ENCODE data around the gene IDH2.

Gene IDH2

GRCh38 chr15:90080818-90081393, 21.4 kb downstream of the IDH2 start (continued):
- no peak for TF ChIP-seq PATZ1 (CRISPR knock-in tag; IDR thresholded peaks at IDR 0.05; ENCODE audit: borderline replicate concordance)
- TF ChIP-seq ZFP3 (CRISPR knock-in tag; IDR thresholded peaks at IDR 0.05), result no peak

DNA sequence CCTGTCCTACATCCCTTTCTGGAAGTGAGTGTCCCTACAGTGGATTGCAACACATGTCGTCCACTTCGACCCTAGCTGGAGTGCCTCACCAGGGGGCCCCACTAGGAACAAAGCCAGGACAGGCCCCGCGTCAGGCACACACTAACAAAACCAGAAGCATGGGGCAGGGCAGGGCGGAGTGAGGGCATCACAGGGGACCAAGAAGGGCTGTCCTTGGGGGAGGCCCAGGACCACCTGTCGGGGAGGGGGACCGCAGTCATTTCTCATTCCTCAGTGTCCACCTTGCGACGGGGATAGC, 21.9 kb downstream of the IDH2 start:
- no peak for ATAC-seq

More for the DNA sequence above, 21.9 kb downstream of the IDH2 start:
- TF ChIP-seq ISL1 (CRISPR knock-in tag; IDR thresholded peaks at IDR 0.05), result no peak
- TF ChIP-seq PATZ1 (CRISPR knock-in tag; IDR thresholded peaks at IDR 0.05; ENCODE audit: borderline replicate concordance), result no peak
- no peak for TF ChIP-seq ZFP30 (CRISPR knock-in tag; IDR thresholded peaks at IDR 0.05)
- no peak for TF ChIP-seq CREB5 (CRISPR knock-in tag; IDR thresholded peaks at IDR 0.05; ENCODE audit: low read depth)
- no peak for TF ChIP-seq ESRRG (CRISPR knock-in tag; IDR thresholded peaks at IDR 0.05)
- TF ChIP-seq SNAI2 (CRISPR knock-in tag; IDR thresholded peaks at IDR 0.05), result no peak
- TF ChIP-seq, protein P1, sequence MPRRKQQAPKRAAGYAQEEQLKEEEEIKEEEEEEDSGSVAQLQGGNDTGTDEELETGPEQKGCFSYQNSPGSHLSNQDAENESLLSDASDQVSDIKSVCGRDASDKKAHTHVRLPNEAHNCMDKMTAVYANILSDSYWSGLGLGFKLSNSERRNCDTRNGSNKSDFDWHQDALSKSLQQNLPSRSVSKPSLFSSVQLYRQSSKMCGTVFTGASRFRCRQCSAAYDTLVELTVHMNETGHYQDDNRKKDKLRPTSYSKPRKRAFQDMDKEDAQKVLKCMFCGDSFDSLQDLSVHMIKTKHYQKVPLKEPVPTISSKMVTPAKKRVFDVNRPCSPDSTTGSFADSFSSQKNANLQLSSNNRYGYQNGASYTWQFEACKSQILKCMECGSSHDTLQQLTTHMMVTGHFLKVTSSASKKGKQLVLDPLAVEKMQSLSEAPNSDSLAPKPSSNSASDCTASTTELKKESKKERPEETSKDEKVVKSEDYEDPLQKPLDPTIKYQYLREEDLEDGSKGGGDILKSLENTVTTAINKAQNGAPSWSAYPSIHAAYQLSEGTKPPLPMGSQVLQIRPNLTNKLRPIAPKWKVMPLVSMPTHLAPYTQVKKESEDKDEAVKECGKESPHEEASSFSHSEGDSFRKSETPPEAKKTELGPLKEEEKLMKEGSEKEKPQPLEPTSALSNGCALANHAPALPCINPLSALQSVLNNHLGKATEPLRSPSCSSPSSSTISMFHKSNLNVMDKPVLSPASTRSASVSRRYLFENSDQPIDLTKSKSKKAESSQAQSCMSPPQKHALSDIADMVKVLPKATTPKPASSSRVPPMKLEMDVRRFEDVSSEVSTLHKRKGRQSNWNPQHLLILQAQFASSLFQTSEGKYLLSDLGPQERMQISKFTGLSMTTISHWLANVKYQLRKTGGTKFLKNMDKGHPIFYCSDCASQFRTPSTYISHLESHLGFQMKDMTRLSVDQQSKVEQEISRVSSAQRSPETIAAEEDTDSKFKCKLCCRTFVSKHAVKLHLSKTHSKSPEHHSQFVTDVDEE (CRISPR knock-in tag; IDR thresholded peaks at IDR 0.05), result no peak
- TF ChIP-seq ZFP3 (CRISPR knock-in tag; IDR thresholded peaks at IDR 0.05), result no peak
- no peak for TF ChIP-seq PPARA (CRISPR knock-in tag; IDR thresholded peaks at IDR 0.05; ENCODE audit: borderline replicate concordance)
- TF ChIP-seq TOX (CRISPR knock-in tag; IDR thresholded peaks at IDR 0.05; ENCODE audit: borderline replicate concordance), result no peak
- no peak for TF ChIP-seq BACH2 (CRISPR knock-in tag; IDR thresholded peaks at IDR 0.05; ENCODE audit: borderline replicate concordance)
- TF ChIP-seq ZNF8 (CRISPR knock-in tag; IDR thresholded peaks at IDR 0.05), result no peak
- no peak for TF ChIP-seq ZNF70 (CRISPR knock-in tag; IDR thresholded peaks at IDR 0.05)
- TF ChIP-seq POU6F1 (CRISPR knock-in tag; IDR thresholded peaks at IDR 0.05; ENCODE audit: borderline replicate concordance, low read depth), result no peak
- no peak for TF ChIP-seq ZC3H10 (CRISPR knock-in tag; IDR thresholded peaks at IDR 0.05)
- TF ChIP-seq ARNTL (CRISPR knock-in tag; IDR thresholded peaks at IDR 0.05; ENCODE audit: borderline replicate concordance, low read depth), result no peak
- no peak for TF ChIP-seq GLIS3 (CRISPR knock-in tag; IDR thresholded peaks at IDR 0.05)
- TF ChIP-seq RARB (CRISPR knock-in tag; IDR thresholded peaks at IDR 0.05), result no peak
